ENCODE measurements around the gene LRCH4. TPM values are rescaled to one million over a fixed set of nuclear protein-coding genes. Genes with fewer than 3 reads are reported as not detected.

The LRCH4 gene
- total and polyA plus RNA-seq, 2 of the 13 experiments (the other 11 are each of a cell fraction or from before 2014, with no cell fraction given): 7.0 to 9.3 TPM

- TF ChIP-seq NR2F6 (IDR thresholded peaks at IDR 0.05): no peak; the same call in 1 of the 2 replicates
- peak; percentile 5; the same call in 1 of the 2 replicates for TF ChIP-seq NR2F6 (CRISPR knock-in tag; IDR thresholded peaks at IDR 0.05)
- peak; percentile 97 for TF ChIP-seq NFYB (CRISPR knock-in tag; IDR thresholded peaks at IDR 0.05)
- no peak for TF ChIP-seq HMG20B (CRISPR knock-in tag; conservative IDR thresholded peaks at IDR 0.05)
- TF ChIP-seq ZNF280D (CRISPR knock-in tag; IDR thresholded peaks at IDR 0.05): no peak
- TF ChIP-seq LRRFIP1 (CRISPR knock-in tag; conservative IDR thresholded peaks at IDR 0.05): no peak
- no peak for TF ChIP-seq ZFP37 (CRISPR knock-in tag; IDR thresholded peaks at IDR 0.05; ENCODE audit: borderline replicate concordance)
- 0 out of 2 replicates have a peak, but pooled peaks have one; percentile 32 for TF ChIP-seq ZBTB3 (CRISPR knock-in tag; IDR thresholded peaks at IDR 0.05; ENCODE audit: borderline replicate concordance, low read depth)
- no peak for TF ChIP-seq ZNF503 (CRISPR knock-in tag; IDR thresholded peaks at IDR 0.05)
- no peak for TF ChIP-seq ZNF24 (IDR thresholded peaks at IDR 0.05)
- TF ChIP-seq STAT5B (CRISPR knock-in tag; IDR thresholded peaks at IDR 0.05): 0 out of 2 replicates have a peak, but pooled peaks have one; percentile 48
- TF ChIP-seq GABPB1 (CRISPR knock-in tag; IDR thresholded peaks at IDR 0.05): peak; percentile 74
- peak; percentile 39; the same call in 1 of the 2 replicates for TF ChIP-seq AHR (CRISPR knock-in tag; IDR thresholded peaks at IDR 0.05)
- TF ChIP-seq KLF6 (CRISPR knock-in tag; IDR thresholded peaks at IDR 0.05): no peak
- TF ChIP-seq ZNF512 (CRISPR knock-in tag; IDR thresholded peaks at IDR 0.05): no peak
- TF ChIP-seq ZHX1 (CRISPR knock-in tag; IDR thresholded peaks at IDR 0.05; ENCODE audit: low read depth): 0 out of 2 replicates have a peak, but pooled peaks have one; percentile 47
These were observed 47.1 kb downstream of the LRCH4 start, which contains the start of gene AGFG2 (continued) for GRCh38 chr7:100538654-100539435.

Data from HepG2 (cell line).